HG02571 (cell line): ENCODE measurements around the gene RABEPK.
"Not testable (repeated sequence)": the region's sequence is repeated elsewhere in the genome, so short reads cannot be mapped to it uniquely, and the experiment has no call there.

Experiments
- ATAC-seq: cut with Tn5 transposase; IDR thresholded peaks from one replicate; pipeline ENCODE4 v1.9.1; 2021; ENCODE audit warnings: mild to moderate bottlenecking, moderate library complexity; ENCODE audit not compliant: unreplicated experiment

The RABEPK gene

GRCh38 chr9:125200216-125201047 is at the start of gene RABEPK:
TSS of gene RABEPK (plus strand) at chr9:125200542. CDS start at chr9:125203014, 2,472 bp downstream.
- ATAC-seq = peak; percentile 95

GRCh38 chr9:125151730-125152129 is 48.6 kb upstream of the RABEPK start:
- ATAC-seq = no peak

GRCh38 chr9:125153712-125154367 is 46.5 kb upstream of the RABEPK start:
- ATAC-seq = no peak

- ATAC-seq = no peak
Observed at GRCh38 chr9:125156551-125156950, 43.8 kb upstream of the RABEPK start.

GRCh38 chr9:125160750-125161149 is 39.6 kb upstream of the RABEPK start:
- ATAC-seq = no peak

- ATAC-seq = no peak
Observed at GRCh38 chr9:125161284-125161918, 38.9 kb upstream of the RABEPK start.

- not testable (repeated sequence) for ATAC-seq
Observed at GRCh38 chr9:125162891-125163290, 37.5 kb upstream of the RABEPK start.

GRCh38 chr9:125166762-125167161 is 33.6 kb upstream of the RABEPK start:
- no peak for ATAC-seq

- no peak for ATAC-seq
Observed at GRCh38 chr9:125169895-125170294, 30.4 kb upstream of the RABEPK start.

GRCh38 chr9:125172031-125172755 is 28.1 kb upstream of the RABEPK start:
- no peak for ATAC-seq

- ATAC-seq = no peak
Observed at GRCh38 chr9:125176636-125177035, 23.7 kb upstream of the RABEPK start.

GRCh38 chr9:125177888-125178287 is 22.5 kb upstream of the RABEPK start:
- no peak for ATAC-seq

GRCh38 chr9:125179776-125180175 is 20.6 kb upstream of the RABEPK start:
- not testable (repeated sequence) for ATAC-seq

GRCh38 chr9:125180876-125181275 is 19.5 kb upstream of the RABEPK start:
- ATAC-seq = no peak

GRCh38 chr9:125181756-125182155 is 18.6 kb upstream of the RABEPK start:
- ATAC-seq = not testable (repeated sequence)

- ATAC-seq = no peak
Observed at GRCh38 chr9:125183054-125183453, 17.3 kb upstream of the RABEPK start.

GRCh38 chr9:125183561-125183960 is 16.8 kb upstream of the RABEPK start:
- no peak for ATAC-seq

GRCh38 chr9:125189011-125189360 is 11.4 kb upstream of the RABEPK start:
- peak; percentile 11 for ATAC-seq

- peak; percentile 95 for ATAC-seq
Observed at GRCh38 chr9:125189361-125190289, 10.7 kb upstream of the RABEPK start, which contains the start of gene PPP6C. TSS of gene PPP6C (minus strand) at chr9:125189803. CDS start at chr9:125189718, 85 bp downstream.

- no peak for ATAC-seq
Observed at GRCh38 chr9:125190361-125190801, 10.0 kb upstream of the RABEPK start.
